ENCODE results near the gene SERINC5. TPM values are rescaled to one million over a fixed set of nuclear protein-coding genes. Genes with fewer than 3 reads are reported as not detected.
"Not testable (repeated sequence)": the region's sequence is repeated elsewhere in the genome, so short reads cannot be mapped to it uniquely, and the experiment has no call there.

Gene SERINC5
- total RNA-seq, 4 donors from 2014 or later: 9.5 to 54.5 (median 22.4) TPM

GRCh38 chr5:80207832-80208231, 48.0 kb downstream of the SERINC5 start:
- Histone ChIP-seq H3K27me3 (no peaks in the 10 kb centered on the region), H3K36me3 (no peaks in the 10 kb centered on the region), H3K27ac (no peak overlapping the region), H3K4me1 (peaks cover 0 to 4% of the 10 kb centered on the region in 2 donors), H3K9me3 (no peaks in the 10 kb centered on the region), H3K4me3 (no peak overlapping the region)
- no peak for DNase-seq
- no peak for TF ChIP-seq POLR2A (IDR thresholded peaks at IDR 0.05)
- TF ChIP-seq CTCF (IDR thresholded peaks at IDR 0.05): no peak
- intact Hi-C loops (cut with DNase I; ENCODE audit: low total_unique reads): no loop called here

GRCh38 chr5:80206282-80206681, 49.6 kb downstream of the SERINC5 start:
- Histone ChIP-seq H3K4me3 (no peak overlapping the region), H3K36me3 (no peaks in the 10 kb centered on the region), H3K27ac (peak overlapping the region; percentile 40 to 41), H3K9me3 (no peaks in the 10 kb centered on the region), H3K4me1 (peaks cover 0 to 4% of the 10 kb centered on the region in 2 donors), H3K27me3 (no peaks in the 10 kb centered on the region)
- TF ChIP-seq CTCF (IDR thresholded peaks at IDR 0.05): no peak
- TF ChIP-seq POLR2A (IDR thresholded peaks at IDR 0.05): no peak
- intact Hi-C loops (cut with DNase I; ENCODE audit: low total_unique reads): no loop called here
- no peak for DNase-seq

- peaks cover 0 to 4% of the 10 kb centered on the region in 2 donors for H3K4me1 ChIP-seq
- intact Hi-C loops (cut with DNase I; ENCODE audit: low total_unique reads): no loop called here
These were observed 50.0 kb downstream of the SERINC5 start for GRCh38 chr5:80205846-80206245.

GRCh38 chr5:80204808-80205614, 50.8 kb downstream of the SERINC5 start:
- Histone ChIP-seq H3K27ac (peak overlapping the region; percentile 42 to 77), H3K9me3 (no peaks in the 10 kb centered on the region), H3K36me3 (no peaks in the 10 kb centered on the region), H3K4me1 (peaks cover 0 to 4% of the 10 kb centered on the region in 2 donors), H3K27me3 (no peaks in the 10 kb centered on the region), H3K4me3 (no peak overlapping the region)
- no peak for DNase-seq
- intact Hi-C loops (cut with DNase I; ENCODE audit: low total_unique reads): no loop called here
- peak in 1 of 4 experiments; percentile 3 for TF ChIP-seq CTCF (IDR thresholded peaks at IDR 0.05)
- TF ChIP-seq POLR2A (IDR thresholded peaks at IDR 0.05): no peak

More at GRCh38 chr5:80205846-80206245, 50.0 kb downstream of the SERINC5 start:
- Histone ChIP-seq H3K27me3 (no peaks in the 10 kb centered on the region), H3K9me3 (no peaks in the 10 kb centered on the region), H3K36me3 (no peaks in the 10 kb centered on the region), H3K4me3 (no peak overlapping the region), H3K27ac (peak overlapping the region; percentile 42 to 77)
- no peak for DNase-seq
- no peak for TF ChIP-seq CTCF (IDR thresholded peaks at IDR 0.05)
- no peak for TF ChIP-seq POLR2A (IDR thresholded peaks at IDR 0.05)

GRCh38 chr5:80201763-80202162, 54.1 kb downstream of the SERINC5 start:
- H3K4me1 ChIP-seq; H3K36me3 ChIP-seq; DNase-seq; H3K9me3 ChIP-seq; intact Hi-C loops (cut with DNase I; ENCODE audit: low total_unique reads); H3K27ac ChIP-seq; H3K4me3 ChIP-seq; H3K27me3 ChIP-seq: not testable (repeated sequence)
